NCI-H2081 treated with DMSO at 0.1 percent for 48 hours (cell line): ENCODE results near the gene GRID1.

Source experiments
- DNase-seq: peaks from one replicate; lab custom pipeline; 2025; lab: John Stamatoyannopoulos, UW

Gene GRID1

GRCh38 chr10:86353506-86354485 lies 12.8 kb downstream of the GRID1 start:
- DNase-seq: no peak

DNA sequence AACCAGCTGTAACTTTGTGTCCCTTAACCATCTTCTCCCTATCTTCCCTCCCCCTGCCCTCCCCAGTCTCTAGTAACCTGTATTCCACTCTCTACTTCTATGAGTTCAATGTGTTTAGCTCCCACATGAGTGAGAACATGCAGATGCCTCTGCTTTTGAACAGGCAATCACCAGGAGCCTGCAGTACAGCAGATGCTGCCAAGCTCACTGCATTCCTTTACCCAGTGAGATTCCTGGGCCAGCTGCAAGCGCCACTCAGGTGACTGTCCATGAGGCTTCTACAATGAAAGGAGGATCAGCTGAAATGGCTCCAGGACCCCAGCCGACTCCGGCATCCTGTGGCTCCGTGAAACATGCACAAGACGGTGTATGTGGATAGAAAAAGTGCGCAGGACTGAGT lies 15.7 kb downstream of the GRID1 start:
- DNase-seq: no peak

GRCh38 chr10:86349940-86350630 lies 16.5 kb downstream of the GRID1 start:
- no peak for DNase-seq

GRCh38 chr10:86349474-86349873 lies 17.1 kb downstream of the GRID1 start:
- no peak for DNase-seq

- no peak for DNase-seq
These were observed 18.0 kb downstream of the GRID1 start for GRCh38 chr10:86348321-86349210.

- DNase-seq: no peak
These were observed 18.7 kb downstream of the GRID1 start for GRCh38 chr10:86347856-86348255.

- DNase-seq: no peak
These were observed 19.6 kb downstream of the GRID1 start for GRCh38 chr10:86346799-86347665.

DNA sequence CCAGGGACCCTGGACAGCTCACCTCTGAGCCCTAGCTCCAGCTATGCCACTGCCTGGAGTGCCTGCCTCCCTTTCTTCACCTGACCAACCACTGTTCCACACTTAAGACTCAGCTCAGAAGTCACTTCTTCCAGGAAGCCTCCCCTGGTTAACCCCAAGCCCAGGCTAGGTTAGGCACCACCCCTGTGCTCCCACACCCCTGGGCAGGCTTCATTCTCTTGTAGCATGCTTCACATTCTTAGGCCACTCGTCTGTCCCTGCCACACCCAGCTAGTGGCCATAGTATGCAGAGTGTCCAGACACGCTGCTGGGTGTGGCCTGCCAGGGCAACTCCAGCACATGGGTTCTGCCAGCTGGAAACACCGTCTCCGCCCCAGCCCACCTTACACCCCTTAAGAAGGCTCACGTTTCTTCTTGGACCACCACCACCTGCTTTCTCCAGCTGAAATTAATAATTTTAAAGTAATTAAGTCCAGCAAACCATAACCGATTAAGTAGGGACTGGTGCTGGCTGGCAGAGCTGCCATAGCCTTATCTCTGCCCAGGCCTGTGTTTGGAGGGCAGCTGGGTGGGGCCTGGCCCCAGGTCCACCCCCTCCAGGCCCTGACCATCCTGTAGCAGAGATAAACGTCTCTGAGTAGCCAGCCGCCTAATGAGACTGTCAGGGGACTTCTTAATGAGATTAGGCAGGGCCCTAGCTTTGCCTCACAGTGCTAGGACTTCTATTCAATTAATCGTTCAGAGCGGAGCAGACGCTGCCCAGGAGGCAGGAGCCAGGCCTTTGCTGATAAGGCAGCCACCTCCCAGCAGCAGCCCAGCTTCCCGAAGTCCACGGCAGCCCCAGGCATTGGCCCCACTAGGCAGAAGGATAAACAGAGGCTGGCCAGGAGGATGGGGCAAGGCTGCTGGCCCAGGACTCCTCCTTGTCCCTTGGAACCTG lies 20.5 kb downstream of the GRID1 start:
- no peak for DNase-seq

DNA sequence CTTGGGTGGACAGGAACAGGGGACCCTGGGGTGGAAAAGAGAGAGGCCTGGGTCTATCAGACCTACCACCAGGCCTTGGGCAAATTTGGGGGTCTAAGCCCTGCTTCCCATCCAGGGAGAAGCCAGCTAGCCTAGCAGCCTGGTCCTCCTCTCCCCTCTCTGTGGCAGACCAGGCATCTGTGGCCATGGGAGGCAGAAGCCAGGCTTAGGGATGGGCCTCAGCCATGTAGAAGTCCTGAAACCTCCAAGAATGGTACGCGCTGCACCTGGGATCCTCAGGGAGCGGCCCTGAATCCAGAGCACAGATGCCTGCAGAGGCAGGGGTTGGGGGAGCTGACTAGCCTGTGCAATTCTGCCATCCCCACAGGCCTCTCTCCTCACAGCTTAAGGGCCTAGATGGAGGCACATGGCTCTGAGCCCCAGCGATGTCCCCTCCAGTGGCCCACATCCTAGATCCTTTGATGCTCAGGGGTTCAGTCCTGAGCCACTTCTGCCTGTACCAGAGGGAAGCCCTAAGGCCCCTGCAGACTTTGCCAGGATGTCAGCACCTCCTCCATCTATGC lies 21.2 kb downstream of the GRID1 start:
- no peak for DNase-seq

- DNase-seq: no peak
These were observed 21.9 kb downstream of the GRID1 start for GRCh38 chr10:86344714-86345161.

GRCh38 chr10:86344281-86344680 lies 22.3 kb downstream of the GRID1 start:
- DNase-seq: no peak

DNA sequence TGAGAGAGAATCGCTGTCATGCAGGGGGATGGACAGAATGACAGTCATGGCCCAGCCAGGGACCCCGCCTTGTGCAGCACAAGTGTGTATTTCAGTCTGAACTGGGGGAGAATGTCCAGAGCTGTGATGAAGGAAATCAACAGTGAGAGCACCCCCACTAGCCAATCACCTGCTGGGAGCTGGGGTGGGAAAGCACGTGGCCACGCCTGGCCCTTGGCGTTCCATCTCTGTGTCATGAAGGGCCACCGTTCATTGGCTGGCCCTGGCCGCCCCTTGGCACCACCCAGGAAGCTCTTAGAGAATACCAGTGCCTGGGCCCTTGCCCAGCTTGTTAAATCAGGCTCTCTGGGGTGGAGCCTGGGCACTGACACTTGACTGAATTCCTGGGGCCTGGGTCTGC lies 22.8 kb downstream of the GRID1 start:
- no peak for DNase-seq

- no peak for DNase-seq
These were observed 24.3 kb downstream of the GRID1 start for GRCh38 chr10:86342111-86342863.

- DNase-seq: no peak
These were observed 25.2 kb downstream of the GRID1 start for GRCh38 chr10:86341361-86341811.

DNA sequence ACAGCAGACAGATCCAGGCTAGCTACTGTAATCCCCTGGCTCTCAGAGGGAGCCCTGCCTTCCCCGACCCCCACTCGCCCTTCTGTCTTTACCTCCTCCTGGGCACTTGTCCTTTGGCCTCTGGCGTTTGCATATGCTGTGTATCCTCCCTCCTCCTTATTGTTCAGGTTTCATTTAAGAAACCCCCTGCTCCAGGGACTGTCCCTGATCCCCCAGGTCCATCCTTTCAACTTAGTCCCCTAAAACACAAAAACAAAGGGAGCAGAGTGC lies 25.7 kb downstream of the GRID1 start:
- DNase-seq: no peak

DNA sequence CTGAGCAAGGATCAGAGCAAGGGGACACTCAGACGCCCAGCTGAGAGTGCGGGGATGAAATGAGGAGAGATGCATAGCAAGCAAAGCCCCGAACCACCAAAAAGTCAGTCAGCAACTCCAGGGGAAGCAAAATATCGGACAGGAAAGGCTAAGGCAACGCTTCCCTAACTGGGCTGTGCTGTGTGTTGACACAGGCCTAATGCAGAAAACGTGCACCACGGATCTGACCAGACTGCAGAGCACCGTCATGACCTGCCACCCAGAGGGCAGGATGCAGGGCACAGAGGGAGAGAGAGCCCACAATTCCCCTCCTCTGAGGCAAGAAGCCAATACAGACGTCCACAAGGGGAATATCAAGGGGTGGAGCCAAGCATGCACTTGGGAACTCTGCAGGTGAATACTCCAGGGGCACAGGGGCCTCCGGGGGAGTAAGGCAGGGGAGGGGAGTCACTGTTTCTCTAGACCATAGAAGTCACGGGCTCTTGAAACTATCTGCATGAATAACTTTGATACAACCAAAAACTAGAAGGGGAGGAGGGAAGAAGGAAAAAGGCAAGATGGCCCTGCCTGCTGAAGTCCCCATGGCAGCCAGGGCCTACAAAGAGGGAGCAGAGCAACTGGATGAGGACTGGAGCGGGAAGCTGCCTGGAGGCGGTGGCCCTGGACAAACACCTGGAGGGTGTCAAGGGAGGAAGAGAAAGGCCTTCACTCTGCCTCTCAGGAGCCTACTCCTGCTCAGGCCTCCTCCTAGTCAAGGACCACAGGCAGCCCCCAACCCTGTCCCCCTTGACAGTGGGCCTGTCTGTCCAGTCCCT lies 26.2 kb downstream of the GRID1 start:
- DNase-seq: no peak

GRCh38 chr10:86339226-86339865 lies 27.2 kb downstream of the GRID1 start:
- no peak for DNase-seq

DNA sequence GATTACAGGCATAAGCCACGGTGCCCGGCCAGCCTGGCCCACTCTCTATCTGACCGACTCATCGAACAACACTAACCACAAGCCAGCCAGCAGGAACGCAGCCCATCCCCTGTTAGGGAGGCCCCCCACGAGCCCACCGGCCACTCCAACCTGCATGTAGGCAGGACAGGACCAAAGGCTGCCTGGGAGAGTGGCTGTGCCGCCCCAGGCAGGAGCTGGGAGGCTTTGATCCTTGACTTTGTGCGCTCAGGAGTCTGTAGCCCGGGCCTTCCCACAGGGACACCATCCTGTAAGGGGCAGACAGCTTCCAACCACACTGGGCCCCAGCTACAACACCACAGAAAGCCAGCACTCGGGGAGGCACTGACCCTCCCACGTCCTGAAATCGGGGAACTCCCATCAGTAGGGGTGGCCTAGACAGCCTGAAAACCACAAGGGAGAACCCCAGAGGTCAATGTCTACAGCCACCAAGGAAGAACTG lies 29.4 kb downstream of the GRID1 start:
- no peak for DNase-seq
